GM21723 (cell line): ENCODE measurements around the gene METTL26.

Experiments
- ATAC-seq: cut with Tn5 transposase; IDR thresholded peaks from one replicate; pipeline ENCODE4 v1.9.1; 2021; ENCODE audit warnings: mild to moderate bottlenecking, moderate library complexity; ENCODE audit not compliant: unreplicated experiment

METTL26 gene

DNA sequence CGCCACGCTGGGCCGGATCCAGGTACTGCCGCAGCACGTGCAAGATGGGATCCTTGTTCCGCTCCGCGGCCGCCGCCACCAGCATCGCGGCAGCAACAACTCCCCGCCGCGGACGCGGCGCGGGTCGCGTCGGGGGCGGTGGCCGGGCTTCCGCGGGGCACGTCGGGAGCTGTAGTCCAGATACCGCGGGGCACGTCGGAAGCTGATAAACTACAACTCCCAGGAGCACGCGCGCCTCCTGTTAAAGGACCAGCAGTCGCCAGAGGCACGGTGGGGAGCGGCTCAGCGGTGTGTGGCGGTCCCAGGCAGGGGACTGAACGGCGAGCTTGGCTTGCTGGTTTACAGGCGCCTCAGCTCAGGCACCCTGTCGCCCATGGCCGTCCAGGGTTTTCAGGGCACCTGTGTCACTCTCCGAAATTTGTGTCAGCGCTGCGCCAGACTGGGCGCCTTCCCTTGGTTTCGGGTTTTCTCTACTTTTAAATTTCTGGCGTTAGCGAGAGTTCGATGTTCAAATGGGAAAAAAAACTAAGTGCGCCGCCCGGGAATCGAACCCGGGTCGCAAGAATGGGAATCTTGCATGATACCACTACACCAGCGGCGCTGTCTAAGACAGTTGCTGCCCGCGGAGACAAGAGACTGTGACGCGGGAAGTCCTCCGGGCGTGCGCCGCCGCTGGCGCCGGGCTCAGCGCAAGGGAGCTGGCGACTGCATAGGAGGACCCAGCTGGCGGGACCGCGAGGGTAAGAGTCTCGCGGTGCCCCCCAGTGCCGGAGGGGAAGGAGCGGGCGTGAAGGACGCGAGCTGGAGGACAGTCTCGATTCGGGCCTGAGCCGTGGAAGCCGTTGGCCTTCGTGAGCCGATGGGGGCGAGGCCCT is at the start of gene METTL26:
Gene METTL26 (minus strand): TSS at position 100 of the 875 bp plus-strand sequence. CDS start 15 bp downstream, at position 85.
- ATAC-seq: peak; percentile 70

DNA sequence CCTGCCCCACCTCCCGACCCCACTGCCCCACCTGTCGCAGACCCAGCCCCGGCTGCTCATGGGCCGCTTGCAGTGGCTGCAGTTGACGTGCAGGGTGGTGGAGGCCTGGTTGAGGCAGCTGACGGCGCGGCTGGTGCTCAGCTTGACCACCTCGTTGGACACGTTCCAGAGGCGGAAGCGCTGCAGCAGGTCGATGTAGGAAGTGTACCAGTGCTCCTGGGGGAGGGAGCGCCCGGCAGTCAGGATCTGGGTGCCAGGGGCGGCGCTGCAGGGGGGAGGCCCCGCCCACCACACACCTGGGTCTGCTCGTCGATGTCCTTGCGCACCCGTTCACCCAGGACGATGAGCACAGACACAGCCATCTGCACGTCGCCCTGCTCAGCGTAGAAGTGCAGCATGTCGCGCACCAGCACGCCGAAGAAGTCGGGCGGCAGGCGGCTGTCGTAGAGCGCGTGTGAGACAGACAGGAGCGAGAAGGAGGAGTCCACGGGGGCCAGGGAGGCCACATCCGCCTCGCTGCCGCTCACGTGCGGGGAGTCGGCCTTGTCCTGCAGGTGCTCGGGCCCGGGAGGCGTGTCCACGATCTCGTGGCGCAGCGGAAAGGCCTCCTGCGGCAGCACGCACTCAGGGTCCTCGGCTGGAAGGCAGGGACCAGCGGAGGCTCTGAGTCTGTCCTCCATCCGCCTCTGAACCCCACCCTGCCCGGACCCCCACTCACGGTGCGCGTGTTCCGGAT is 49.0 kb upstream of the METTL26 start:
- no peak for ATAC-seq

DNA sequence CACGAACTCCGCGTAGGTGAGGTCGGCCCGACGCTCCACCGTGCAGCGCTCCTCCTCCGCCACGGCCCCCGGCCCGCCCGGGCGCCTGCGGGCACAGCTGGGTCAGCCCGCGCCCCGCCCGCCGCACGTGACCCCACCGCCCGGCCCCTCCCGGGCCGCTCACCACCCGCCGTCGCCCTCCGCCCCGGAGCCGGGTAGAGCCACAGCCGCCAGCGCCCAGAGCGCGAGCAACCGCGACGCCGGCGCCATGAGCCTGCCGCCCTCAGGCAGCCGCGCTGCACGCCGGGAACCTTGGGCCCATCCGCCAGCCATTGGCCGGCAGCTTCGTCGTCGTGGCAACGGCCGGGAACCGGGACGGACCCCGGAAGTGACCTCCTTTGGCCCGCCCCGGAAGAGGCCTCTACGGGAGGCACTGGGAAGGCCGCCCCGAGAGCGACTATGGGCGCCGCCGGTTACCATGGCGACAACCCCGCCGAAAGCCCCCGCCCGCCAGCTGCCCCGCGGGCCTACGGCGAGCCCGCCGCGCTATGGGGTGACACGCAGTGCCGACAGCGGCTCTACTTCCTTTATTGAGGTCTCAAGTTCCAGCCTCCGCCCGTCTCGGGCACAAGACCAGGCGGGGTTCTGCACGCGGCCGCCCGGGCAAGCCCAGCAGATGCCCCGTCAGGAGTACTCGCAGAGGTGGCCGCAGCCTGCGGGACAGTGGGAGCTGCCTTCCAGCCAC is 48.1 kb upstream of the METTL26 start, which contains the start of gene JMJD8:
Gene JMJD8 (minus strand): TSS at position 264 of the 724 bp plus-strand sequence. CDS start 15 bp downstream, at position 249.
- ATAC-seq: peak; percentile 59

DNA sequence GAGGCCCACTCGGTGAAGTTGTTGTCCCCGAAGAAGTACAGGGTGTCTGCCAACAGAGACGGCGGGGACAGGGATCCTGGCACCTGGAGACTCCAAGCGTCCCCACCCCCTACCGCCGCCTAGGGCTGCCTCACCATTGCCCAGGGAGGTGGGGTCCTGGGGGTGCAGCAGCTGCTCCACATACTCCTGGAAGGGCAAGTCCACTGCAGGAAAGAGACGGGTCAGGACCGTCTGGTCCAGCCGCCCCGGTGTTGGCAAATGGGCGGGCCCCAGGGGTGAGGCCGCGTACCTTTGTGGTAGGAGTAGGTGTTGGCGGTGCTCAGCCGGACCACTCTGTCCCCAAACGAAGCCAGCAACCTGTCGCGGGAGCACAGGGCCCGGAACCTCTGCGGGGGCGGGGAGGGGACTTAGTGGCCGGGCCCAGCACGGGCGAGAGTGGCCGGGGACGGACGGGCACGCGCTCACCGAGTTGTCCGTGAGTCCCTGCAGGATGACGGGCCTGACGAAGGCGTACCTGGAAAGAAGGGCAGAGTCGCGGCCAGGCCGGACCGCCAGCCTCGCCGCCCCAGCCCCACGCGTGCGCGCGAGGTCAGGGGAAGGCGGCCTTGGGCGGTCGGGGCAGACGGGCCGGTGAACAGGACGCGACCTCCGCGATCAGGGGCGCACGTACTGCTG is 47.4 kb upstream of the METTL26 start:
- ATAC-seq: no peak

DNA sequence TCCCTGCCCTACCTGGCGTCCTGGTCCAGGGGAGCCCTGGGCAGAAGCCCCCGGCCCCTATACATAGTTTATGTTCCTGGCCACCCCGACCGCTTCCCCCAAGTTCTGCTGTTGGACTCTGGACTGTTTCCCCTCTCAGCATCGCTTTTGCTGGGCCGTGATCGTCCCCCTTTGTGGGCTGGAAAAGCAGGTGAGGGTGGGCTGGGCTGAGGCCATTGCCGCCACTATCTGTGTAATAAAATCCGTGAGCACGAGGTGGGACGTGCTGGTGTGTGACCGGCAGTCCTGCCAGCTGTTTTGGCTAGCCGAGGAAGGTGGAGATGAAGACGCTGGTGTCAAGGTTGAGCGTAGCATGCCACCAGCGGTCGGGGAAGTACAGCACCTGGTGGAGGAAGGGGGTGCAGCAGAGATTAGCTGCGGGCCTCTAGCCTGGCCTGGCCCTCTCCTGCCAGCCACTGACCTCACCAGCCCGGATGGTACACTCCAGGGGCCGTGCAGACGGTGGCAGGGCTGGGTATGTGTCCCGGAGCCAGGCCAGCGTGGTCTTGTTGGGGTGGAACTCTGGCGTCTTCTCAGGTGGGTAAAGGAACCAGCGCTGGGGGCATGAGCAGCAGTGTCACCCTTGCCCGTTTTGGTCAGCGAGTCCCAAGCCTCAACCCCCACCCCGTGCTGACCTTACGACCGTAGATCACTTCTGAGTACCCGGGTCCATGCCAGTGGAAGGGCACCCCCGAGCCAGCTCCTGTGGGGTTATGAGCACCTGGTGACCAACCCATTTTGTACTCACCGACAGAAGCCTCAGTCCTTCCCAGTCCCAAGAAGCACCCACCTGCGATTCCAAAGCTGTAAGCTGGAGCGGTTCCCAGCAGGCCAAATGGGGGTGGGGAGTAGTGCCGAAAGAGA is 46.6 kb upstream of the METTL26 start:
- ATAC-seq: no peak

DNA sequence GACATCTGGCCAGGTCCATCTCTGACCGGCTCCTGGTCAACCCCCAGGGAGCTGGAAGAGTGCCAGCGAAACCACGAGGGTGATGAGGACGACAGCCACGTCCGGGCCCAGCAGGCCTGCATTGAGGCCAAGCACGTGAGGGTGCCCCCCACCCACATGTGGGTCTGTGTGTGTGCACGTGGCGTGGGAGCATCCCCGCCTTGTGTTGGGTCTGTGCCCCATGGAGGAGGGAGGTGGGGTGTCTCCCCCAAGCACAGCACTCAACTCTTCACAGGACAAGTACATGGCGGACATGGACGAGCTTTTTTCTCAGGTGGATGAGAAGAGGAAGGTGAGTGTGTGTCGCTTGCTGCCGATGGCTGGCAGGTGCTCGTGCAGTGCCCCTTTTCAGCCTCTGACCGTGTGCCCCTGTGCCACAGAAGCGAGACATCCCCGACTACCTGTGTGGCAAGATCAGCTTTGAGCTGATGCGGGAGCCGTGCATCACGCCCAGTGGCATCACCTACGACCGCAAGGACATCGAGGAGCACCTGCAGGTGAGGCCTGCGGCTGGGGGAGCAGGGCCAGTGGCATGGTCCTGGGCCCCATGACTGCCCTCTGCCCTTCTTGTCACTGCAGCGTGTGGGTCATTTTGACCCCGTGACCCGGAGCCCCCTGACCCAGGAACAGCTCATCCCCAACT is 45.8 kb upstream of the METTL26 start:
- no peak for ATAC-seq

DNA sequence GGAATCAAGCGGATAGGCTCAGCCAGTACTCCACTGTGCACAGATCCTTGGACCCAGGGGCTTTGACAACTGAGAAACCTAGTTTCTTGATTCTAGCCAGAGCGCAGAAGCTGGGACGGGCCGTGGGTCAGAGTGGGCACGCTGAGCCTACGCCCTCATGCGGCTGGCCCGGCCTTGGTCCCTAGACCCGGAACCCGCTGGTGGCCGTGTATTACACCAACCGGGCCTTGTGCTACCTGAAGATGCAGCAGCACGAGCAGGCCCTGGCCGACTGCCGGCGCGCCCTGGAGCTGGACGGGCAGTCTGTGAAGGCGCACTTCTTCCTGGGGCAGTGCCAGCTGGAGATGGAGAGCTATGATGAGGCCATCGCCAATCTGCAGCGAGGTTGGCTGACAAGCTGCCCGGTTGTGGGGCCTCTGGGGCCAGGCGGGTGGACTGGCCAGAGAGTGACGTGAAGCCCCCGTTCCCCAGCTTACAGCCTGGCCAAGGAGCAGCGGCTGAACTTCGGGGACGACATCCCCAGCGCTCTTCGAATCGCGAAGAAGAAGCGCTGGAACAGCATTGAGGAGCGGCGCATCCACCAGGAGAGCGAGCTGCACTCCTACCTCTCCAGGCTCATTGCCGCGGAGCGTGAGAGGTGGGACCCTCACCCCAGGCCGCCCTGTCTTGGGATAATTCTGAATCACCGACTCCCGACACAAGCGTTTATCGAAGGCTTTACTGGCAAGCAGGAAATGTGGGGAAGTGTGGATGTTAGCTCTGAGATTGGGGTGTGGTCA is 45.1 kb upstream of the METTL26 start:
- ATAC-seq: no peak

DNA sequence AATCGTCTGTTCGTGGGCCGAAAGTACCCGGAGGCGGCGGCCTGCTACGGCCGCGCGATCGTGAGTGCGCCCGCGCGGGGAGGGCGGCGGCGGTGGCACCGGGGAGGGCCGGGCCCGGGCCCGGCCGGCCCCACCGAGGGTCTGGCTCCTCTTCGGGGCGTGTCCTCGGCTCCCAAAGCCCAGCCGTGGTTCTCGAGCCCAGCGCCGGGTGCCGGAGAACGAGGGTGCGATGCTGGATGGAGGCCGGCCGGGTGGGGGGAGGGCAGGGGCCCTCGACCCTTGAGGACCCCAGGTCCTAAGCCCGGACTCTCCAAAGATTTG is 44.5 kb upstream of the METTL26 start:
- ATAC-seq: no peak

DNA sequence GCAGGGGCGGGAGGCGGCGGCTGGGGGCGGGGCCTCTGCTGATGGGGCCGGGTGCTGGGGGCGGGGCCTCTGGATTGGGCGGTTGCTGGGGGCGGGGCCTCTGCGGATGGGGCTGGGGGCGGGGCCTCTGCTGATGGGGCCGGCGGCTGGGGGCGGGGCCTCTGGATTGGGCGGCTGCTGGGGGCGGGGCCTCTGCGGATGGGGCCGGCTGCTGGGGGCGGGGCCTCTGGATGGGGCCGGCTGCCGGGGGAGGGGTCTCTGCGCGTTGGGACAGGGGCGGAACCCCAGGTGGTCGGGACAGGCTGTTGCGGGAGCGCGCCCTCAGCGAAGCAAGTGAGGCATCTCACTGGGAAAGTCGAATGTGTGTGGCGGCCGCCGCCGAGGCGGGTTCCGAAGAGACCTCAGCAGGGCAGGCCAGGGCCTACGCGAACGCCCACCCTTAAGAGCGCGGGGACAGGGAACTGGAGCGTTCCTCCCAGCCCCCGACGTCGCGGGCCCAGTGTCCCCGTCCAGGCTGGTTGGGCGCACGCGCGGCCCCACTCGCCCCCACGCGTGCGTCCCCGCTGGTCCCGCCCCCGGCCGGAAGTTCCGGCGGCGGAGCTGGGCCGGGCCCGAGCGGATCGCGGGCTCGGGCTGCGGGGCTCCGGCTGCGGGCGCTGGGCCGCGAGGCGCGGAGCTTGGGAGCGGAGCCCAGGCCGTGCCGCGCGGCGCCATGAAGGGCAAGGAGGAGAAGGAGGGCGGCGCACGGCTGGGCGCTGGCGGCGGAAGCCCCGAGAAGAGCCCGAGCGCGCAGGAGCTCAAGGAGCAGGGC is 43.9 kb upstream of the METTL26 start, which contains the start of gene STUB1:
Gene STUB1 (plus strand): TSS at position 597 of the 811 bp plus-strand sequence. CDS start 116 bp downstream, at position 713.
- peak; percentile 38 for ATAC-seq

DNA sequence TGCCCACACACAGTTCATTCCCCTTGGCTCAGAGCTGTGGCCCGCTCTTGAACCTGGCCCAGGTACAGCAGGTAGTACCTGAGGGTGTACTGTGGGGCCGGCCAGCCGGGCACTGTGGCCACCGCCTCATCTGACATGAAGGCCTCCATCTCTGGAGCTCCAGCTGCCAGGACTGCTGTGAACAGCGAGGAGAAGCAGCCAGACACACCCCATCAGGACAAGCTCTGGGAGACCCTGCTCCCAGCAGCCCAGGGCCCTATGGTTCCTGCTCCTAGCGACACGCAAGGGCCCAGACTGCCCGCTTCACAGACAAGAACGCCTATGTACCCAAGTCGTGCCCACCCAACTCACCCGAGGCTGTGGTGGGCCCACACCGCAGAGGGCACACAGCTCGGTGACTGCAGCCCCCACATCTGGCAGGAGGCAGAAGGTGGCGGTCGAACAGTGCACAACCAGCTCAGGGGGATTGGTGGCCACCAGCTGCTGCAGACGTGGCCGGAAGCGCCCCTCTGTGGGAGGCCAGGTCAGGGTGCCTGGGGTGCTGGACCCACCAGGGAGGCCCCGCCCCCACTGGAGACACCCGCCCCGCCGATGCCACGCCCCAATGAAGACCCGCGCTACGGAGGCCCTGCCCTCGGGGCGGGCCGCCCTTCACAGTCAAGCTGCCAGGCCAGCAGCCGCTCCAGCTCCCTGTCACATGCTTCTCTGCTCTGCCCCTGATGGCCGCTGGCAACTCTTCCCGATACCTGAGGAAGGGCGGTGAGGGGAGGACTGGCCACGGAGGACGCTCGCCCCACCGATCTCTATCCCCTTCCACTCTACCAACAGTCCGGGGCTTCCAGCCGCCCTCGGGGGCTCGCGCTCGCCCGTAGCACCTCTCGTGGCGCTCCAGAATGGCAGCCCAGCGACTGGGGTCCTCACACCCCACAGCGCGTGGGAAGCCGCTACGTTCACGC is 43.0 kb upstream of the METTL26 start:
- ATAC-seq: no peak

DNA sequence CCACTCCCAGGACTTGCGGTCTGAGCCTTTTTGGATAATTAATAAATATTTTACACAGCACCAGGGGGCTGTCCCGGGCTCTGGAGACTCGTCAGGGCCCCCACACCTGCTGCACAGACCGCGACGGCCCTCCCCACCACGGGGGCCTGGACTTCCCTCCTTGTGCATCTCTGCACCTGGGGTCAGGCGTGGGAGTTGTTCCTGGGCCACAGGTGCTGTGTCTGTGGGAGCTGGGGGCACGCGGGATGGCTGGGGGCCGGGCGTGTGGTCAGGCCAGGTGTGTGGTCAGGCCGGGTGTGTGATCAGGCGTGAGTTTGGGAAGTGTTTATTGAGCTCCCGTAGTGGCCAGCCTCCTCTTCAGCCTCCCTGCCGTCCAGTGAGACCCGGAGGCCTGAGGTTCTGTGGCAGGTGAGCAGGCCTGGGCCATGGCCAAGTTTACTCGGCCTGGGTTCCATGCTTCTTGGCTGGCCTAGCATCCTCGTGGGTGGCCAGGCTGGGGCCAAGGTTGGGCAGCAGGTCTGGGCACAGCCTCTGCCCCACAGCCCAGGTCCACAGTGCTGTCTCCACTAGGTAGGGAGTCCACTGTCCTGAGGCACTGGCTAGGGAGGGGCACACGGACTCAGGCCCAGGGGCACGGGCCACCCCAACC is 42.2 kb upstream of the METTL26 start:
- ATAC-seq: no peak

DNA sequence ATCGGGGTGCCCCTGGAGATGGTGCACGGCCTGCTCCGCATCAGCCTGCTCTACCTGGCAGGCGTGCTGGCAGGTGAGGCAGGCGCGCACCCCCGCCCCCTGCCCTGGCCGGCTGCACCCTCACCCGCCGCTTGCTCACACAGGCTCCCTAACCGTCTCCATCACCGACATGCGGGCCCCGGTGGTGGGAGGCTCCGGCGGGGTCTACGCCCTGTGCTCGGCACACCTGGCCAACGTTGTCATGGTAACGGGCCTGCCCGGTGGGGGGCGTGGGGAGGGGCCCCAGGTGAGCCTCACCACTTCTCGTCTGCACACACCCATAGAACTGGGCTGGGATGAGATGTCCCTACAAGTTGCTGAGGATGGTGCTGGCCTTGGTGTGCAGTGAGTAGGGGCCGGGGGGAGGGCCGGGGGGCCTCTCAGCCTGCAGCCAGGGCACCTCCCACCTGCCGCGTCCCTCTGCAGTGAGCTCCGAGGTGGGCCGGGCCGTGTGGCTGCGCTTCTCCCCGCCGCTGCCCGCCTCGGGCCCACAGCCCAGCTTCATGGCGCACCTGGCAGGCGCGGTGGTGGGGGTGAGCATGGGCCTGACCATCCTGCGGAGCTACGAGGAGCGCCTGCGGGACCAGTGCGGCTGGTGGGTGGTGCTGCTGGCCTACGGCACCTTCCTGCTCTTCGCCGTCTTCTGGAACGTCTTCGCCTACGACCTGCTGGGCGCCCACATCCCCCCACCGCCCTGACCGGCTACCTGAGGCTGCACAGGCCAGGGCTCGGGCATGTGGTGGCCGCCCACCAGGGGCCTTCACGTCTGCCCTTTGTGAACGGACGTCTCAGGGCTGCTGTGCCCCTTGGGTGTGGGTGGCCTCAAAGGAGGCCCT is 41.4 kb upstream of the METTL26 start:
- ATAC-seq: no peak

DNA sequence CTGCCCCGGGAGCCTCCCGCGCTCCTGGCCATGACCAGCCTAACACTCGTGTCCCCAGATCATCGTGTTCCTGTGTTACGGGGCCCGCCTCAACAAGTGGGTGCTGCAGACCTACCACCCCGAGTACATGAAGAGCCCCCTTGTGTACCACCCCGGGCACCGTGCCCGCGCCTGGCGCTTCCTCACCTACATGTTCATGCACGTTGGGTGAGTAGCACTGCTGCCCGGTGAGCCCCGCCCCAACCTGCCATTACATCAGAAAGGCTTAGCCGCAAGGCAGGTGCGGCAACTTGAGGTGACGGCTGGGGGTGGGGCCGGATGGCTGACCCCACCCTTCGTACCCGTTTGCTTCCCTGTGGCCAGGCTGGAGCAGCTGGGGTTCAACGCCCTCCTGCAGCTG is 40.8 kb upstream of the METTL26 start:
- no peak for ATAC-seq

DNA sequence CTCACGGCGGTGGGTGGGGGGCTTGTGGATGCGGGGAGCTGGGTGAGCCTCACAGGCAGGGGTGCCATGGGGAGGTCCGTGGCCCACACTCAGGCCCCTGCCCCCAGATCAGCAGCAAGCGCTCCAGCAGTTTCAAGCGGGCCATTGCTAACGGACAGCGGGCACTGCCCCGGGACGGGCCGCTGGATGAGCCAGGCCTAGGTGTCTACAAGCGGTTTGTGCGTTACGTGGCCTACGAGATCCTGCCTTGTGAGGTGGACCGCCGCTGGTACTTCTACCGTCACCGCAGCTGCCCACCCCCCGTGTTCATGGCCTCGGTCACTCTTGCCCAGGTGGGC is 40.4 kb upstream of the METTL26 start:
- no peak for ATAC-seq
